OCI-LY3 (cell line): ENCODE results near the gene STIM1.

Experiments
- EZH2phosphoT487 ChIP-seq: fragments of 200-600 bp; shearing (Covaris generic); IDR thresholded peaks from 2 replicates; pipeline ENCODE4 v1.6.1; 2018; ENCODE audit warnings: antibody characterized with exemption, mixed run types, low read depth
- TF ChIP-seq, protein P1 (sequence below): fragments of 200-600, 300-600 bp; sonication (generic); IDR thresholded peaks from 2 replicates; pipeline ENCODE4 v1.5.1; 2014; ENCODE audit warnings: antibody characterized with exemption, low read length, low read depth

DNA sequence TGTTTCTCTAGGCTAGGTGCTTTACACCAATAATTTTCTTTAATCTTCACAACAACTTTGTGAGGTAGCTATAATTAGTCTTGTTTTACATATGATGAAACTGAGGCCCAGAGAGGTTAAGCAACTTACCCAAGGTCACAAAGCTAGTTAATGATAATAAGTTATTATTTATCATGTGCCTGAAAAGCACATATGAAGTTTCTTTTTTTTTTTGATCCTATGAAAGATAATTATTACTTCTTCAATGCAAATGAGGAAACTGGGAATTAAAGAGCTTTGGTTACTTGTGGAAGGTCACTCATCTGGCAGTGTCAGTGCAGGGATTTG lies 22.8 kb downstream of the STIM1 start:
- TF ChIP-seq, protein P1, sequence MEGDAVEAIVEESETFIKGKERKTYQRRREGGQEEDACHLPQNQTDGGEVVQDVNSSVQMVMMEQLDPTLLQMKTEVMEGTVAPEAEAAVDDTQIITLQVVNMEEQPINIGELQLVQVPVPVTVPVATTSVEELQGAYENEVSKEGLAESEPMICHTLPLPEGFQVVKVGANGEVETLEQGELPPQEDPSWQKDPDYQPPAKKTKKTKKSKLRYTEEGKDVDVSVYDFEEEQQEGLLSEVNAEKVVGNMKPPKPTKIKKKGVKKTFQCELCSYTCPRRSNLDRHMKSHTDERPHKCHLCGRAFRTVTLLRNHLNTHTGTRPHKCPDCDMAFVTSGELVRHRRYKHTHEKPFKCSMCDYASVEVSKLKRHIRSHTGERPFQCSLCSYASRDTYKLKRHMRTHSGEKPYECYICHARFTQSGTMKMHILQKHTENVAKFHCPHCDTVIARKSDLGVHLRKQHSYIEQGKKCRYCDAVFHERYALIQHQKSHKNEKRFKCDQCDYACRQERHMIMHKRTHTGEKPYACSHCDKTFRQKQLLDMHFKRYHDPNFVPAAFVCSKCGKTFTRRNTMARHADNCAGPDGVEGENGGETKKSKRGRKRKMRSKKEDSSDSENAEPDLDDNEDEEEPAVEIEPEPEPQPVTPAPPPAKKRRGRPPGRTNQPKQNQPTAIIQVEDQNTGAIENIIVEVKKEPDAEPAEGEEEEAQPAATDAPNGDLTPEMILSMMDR = no peak
- TF ChIP-seq EZH2phosphoT487 = no peak
